ENCODE measurements around the gene MAP3K7. TPM values are rescaled to one million over a fixed set of nuclear protein-coding genes. Genes with fewer than 3 reads are reported as not detected.

Gene MAP3K7
- total and polyA plus RNA-seq, 2 experiments from 2014 or later, result 21.5 to 40.3 TPM

DNA sequence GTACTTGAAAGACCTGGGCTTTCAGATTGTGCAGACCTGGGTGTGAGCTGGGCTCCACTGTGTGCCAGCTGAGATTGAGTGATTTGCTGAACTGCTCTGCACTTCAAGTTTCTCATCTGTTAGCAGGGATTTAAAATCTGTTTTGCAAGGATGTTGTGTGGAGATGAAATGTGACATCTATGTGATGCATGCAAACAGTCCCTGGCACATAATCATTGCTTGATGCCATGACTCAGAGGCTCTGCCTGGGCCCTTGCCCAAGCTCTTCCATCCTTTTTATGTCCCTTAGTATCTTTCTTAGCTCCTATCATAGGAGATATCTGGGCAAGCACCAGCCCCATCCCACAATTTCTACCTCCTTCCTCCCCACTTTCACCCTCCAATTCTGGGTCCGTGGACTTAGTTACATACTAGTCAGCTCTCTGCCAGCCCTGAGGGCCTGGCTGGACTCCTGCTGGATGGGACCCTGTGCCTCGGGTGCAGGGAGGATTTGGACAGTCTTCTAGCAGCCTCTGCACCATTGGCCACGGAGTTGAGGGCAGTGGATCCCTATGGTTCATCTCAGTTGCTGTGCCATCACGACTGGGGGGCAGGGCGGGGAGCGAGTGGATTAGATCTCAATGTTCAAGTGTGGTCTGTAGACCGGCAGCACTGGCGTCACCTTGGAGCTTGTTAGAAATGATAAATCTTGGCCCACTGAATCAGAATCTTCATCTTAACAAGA, 103.6 kb downstream of the MAP3K7 start:
- Histone ChIP-seq H3K27me3 (no peaks in the 10 kb centered on the region), H3K9me3 (ENCODE audit: low read depth) (no peaks in the 10 kb centered on the region), H3K4me3 (no peak overlapping the region), H3K79me2 (no peaks in the 10 kb centered on the region), H4K20me1 (ENCODE audit: insufficient read depth, poor library complexity, severe bottlenecking) (no peaks in the 10 kb centered on the region), H2AFZ (no peak overlapping the region), H3K36me3 (replicated peaks; ENCODE audit: insufficient read depth, low read depth) (no peaks in the 10 kb centered on the region), H3K9me2 (replicated peaks; ENCODE audit: insufficient read depth) (no peaks in the 10 kb centered on the region), H3K4me2 (no peak overlapping the region), H3K4me1 (ENCODE audit: insufficient read depth) (peaks cover 3% of the 10 kb centered on the region), H3K27ac (no peak overlapping the region)
- no peak for TF ChIP-seq EZH2phosphoT487 (IDR thresholded peaks at IDR 0.05; ENCODE audit: low read depth, severe bottlenecking, unreplicated experiment)
- TF ChIP-seq CTCF (IDR thresholded peaks at IDR 0.05; ENCODE audit: poor library complexity), result no peak
- TF ChIP-seq EZH2 (IDR thresholded peaks at IDR 0.05; ENCODE audit: borderline replicate concordance), result no peak
- no peak for DNase-seq (ENCODE audit: low spot score)
- WGBS (ENCODE audit: low lambda C conversion rate, missing lambda C conversion rate), result 86% methylated on average over 8 of the region's 8 CpGs

DNA sequence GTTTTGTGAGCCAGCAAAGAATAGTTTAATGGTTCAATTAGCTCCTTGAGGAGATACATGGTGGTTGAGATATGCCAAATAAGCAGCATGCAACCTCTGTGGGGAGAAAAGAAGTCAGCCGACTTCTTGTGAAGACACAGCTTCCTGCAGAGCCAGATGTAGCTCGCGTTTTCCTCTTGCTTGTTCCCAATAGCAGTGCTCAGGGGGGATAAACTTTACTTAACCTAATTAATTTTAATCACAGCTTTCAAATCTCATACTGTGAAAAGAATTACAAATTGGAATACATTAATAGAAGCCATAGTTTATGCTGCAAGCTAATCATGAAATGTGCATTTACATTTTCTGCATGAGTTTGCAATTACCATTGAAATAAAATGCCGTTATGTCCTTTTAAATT, 106.2 kb downstream of the MAP3K7 start:
- no peak overlapping the region for H3K27ac ChIP-seq
- H3K79me2 ChIP-seq, result no peaks in the 10 kb centered on the region
- 89% methylated on average over 4 of the region's 4 CpGs for WGBS (ENCODE audit: low lambda C conversion rate, missing lambda C conversion rate)
- DNase-seq (ENCODE audit: low spot score), result no peak
- no peaks in the 10 kb centered on the region for H3K36me3 ChIP-seq (replicated peaks; ENCODE audit: insufficient read depth, low read depth)
- no peak overlapping the region for H3K4me3 ChIP-seq
- H3K4me1 ChIP-seq (ENCODE audit: insufficient read depth), result peaks cover 3% of the 10 kb centered on the region
- no peaks in the 10 kb centered on the region for H3K27me3 ChIP-seq
- no peak overlapping the region for H3K4me2 ChIP-seq
- no peaks in the 10 kb centered on the region for H4K20me1 ChIP-seq (ENCODE audit: insufficient read depth, poor library complexity, severe bottlenecking)
- H2AFZ ChIP-seq, result no peak overlapping the region
- no peaks in the 10 kb centered on the region for H3K9me2 ChIP-seq (replicated peaks; ENCODE audit: insufficient read depth)
- H3K9me3 ChIP-seq (ENCODE audit: low read depth), result no peaks in the 10 kb centered on the region
- no peak for TF ChIP-seq CTCF (IDR thresholded peaks at IDR 0.05; ENCODE audit: poor library complexity)
- no peak for TF ChIP-seq EZH2 (IDR thresholded peaks at IDR 0.05; ENCODE audit: borderline replicate concordance)
- no peak for TF ChIP-seq EZH2phosphoT487 (IDR thresholded peaks at IDR 0.05; ENCODE audit: low read depth, severe bottlenecking, unreplicated experiment)

DNA sequence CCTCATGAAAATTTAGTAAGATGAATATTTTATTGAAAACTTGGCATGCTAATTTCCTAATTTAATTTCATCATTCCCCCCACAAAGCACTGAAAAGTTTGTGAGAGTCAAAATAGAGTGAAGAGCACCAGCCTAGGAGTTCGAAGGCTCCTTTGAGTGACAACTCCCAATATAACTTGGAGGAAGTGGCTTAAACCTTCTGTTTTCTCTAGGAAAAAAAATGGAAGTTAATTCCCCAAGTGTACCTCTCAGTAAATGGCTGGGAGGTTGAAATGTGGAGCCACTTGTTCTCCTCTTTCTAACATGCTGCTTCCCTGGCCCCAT, 107.3 kb downstream of the MAP3K7 start:
- Histone ChIP-seq H3K79me2 (no peaks in the 10 kb centered on the region), H3K4me2 (no peak overlapping the region), H2AFZ (no peak overlapping the region), H3K27me3 (no peaks in the 10 kb centered on the region), H3K4me3 (no peak overlapping the region), H3K36me3 (replicated peaks; ENCODE audit: insufficient read depth, low read depth) (no peaks in the 10 kb centered on the region), H3K9me2 (replicated peaks; ENCODE audit: insufficient read depth) (no peaks in the 10 kb centered on the region), H3K4me1 (ENCODE audit: insufficient read depth) (peaks cover 3% of the 10 kb centered on the region), H4K20me1 (ENCODE audit: insufficient read depth, poor library complexity, severe bottlenecking) (no peaks in the 10 kb centered on the region), H3K27ac (no peak overlapping the region), H3K9me3 (ENCODE audit: low read depth) (no peaks in the 10 kb centered on the region)
- no peak for DNase-seq (ENCODE audit: low spot score)
- 94% methylated on average over 1 of the region's 1 CpG for WGBS (ENCODE audit: low lambda C conversion rate, missing lambda C conversion rate)
- TF ChIP-seq CTCF (IDR thresholded peaks at IDR 0.05; ENCODE audit: poor library complexity) (no peak), EZH2phosphoT487 (IDR thresholded peaks at IDR 0.05; ENCODE audit: low read depth, severe bottlenecking, unreplicated experiment) (no peak), EZH2 (IDR thresholded peaks at IDR 0.05; ENCODE audit: borderline replicate concordance) (no peak)

Data from hepatocyte (in vitro differentiated cells).